ENCODE results near the gene SNX9. TPM values are rescaled to one million over a fixed set of nuclear protein-coding genes. Genes with fewer than 3 reads are reported as not detected.

SNX9 gene
- total RNA-seq, 6 donors from 2014 or later = 13.6 to 31.6 (median 19.0) TPM

- H3K27ac ChIP-seq = no peak overlapping the region
- no peak for TF ChIP-seq CTCF (IDR thresholded peaks at IDR 0.05)
- no peak for TF ChIP-seq POLR2A (IDR thresholded peaks at IDR 0.05)
- no peak for TF ChIP-seq EP300 (IDR thresholded peaks at IDR 0.05)
- ATAC-seq (ENCODE audit: low FRiP score in 2 of 2) = no peak
- H3K9me3 ChIP-seq = no peaks in the 10 kb centered on the region
- H3K4me3 ChIP-seq = no peak overlapping the region
- no peaks in the 10 kb centered on the region for H3K4me1 ChIP-seq
- DNase-seq = no peak
- H3K36me3 ChIP-seq = no peaks in the 10 kb centered on the region
- WGBS, 2 donors = 82 to 89% methylated on average over 6 of the region's 6 CpGs
- H3K27me3 ChIP-seq = no peaks in the 10 kb centered on the region
Observed at GRCh38 chr6:157800420-157801237, 22.4 kb upstream of the SNX9 start.

- Histone ChIP-seq H3K36me3 (no peaks in the 10 kb centered on the region), H3K4me1 (no peaks in the 10 kb centered on the region), H3K27me3 (no peaks in the 10 kb centered on the region), H3K27ac (no peak overlapping the region), H3K4me3 (no peak overlapping the region), H3K9me3 (peaks cover 0 to 5% (median 0%) of the 10 kb centered on the region in 4 donors)
- DNase-seq (no peak), ATAC-seq (ENCODE audit: low FRiP score in 2 of 2) (no peak)
- no peak for TF ChIP-seq EP300 (IDR thresholded peaks at IDR 0.05)
- TF ChIP-seq POLR2AphosphoS5 (IDR thresholded peaks at IDR 0.05) = no peak
- TF ChIP-seq POLR2A (IDR thresholded peaks at IDR 0.05) = no peak
- no peak for TF ChIP-seq CTCF (IDR thresholded peaks at IDR 0.05)
- WGBS, 2 donors = 92 to 93% methylated on average over 11 of the region's 11 CpGs
Observed at GRCh38 chr6:157804448-157805327, 18.4 kb upstream of the SNX9 start.

- no peak for DNase-seq
- H3K36me3 ChIP-seq = no peaks in the 10 kb centered on the region
- no peak for ATAC-seq (ENCODE audit: low FRiP score in 2 of 2)
- H3K4me1 ChIP-seq = no peaks in the 10 kb centered on the region
- no peak overlapping the region for H3K4me3 ChIP-seq
- H3K27ac ChIP-seq = no peak overlapping the region
- H3K27me3 ChIP-seq = no peaks in the 10 kb centered on the region
- H3K9me3 ChIP-seq = peaks cover 0 to 5% (median 0%) of the 10 kb centered on the region in 4 donors
- no peak for TF ChIP-seq POLR2A (IDR thresholded peaks at IDR 0.05)
- no peak for TF ChIP-seq CTCF (IDR thresholded peaks at IDR 0.05)
- TF ChIP-seq EP300 (IDR thresholded peaks at IDR 0.05) = no peak
- no peak for TF ChIP-seq POLR2AphosphoS5 (IDR thresholded peaks at IDR 0.05)
- 74 to 76% methylated on average over 3 of the region's 3 CpGs for WGBS, 2 donors
Observed at GRCh38 chr6:157806131-157806855, 16.8 kb upstream of the SNX9 start.

DNA sequence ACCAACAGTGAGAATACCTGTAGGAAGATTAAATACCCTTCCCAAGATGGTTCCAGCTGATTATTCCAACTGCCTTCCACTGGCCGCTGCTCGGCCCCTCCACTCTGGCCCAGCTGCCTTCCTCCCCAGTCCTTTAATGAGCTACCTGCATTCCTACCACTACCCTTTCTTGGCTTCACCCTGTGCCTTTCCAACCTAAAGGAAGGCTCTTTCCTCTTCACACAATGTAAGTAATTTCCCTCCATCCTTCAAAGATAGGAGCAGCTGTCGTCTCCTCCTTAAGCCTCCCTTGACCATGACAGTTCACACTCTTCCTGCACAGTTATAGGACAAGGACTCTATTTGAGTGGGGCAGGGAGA, 16.2 kb upstream of the SNX9 start:
- ATAC-seq (ENCODE audit: low FRiP score in 2 of 2) (no peak), DNase-seq (no peak)
- WGBS, 2 donors = 87 to 97% methylated on average over 3 of the region's 3 CpGs
- no peaks in the 10 kb centered on the region for H3K4me1 ChIP-seq
- H3K36me3 ChIP-seq = no peaks in the 10 kb centered on the region
- no peak overlapping the region for H3K4me3 ChIP-seq
- peaks cover 0 to 5% (median under 1%) of the 10 kb centered on the region in 4 donors for H3K9me3 ChIP-seq
- H3K27ac ChIP-seq = no peak overlapping the region
- H3K27me3 ChIP-seq = no peaks in the 10 kb centered on the region
- TF ChIP-seq CTCF (IDR thresholded peaks at IDR 0.05) (no peak), EP300 (IDR thresholded peaks at IDR 0.05) (no peak), POLR2A (IDR thresholded peaks at IDR 0.05) (no peak), POLR2AphosphoS5 (IDR thresholded peaks at IDR 0.05) (no peak)

All from upper lobe of left lung (tissue), 6 donors.